Measurements from ENCODE around the gene AURKAIP1. TPM values are rescaled to one million over a fixed set of nuclear protein-coding genes. Genes with fewer than 3 reads are reported as not detected.

The AURKAIP1 gene
- total and polyA plus RNA-seq, 2 donors, result 20.7 to 158 TPM

- Histone ChIP-seq H3K4me3 (ENCODE audit: low read depth, low read length) (no peak overlapping the region), H3K4me1 (ENCODE audit: insufficient read depth) (no peaks in the 10 kb centered on the region), H3K36me3 (ENCODE audit: insufficient read depth) (peaks cover 2% of the 10 kb centered on the region), H3K27ac (ENCODE audit: low read depth) (no peak overlapping the region)
- DNase-seq (ENCODE audit: extremely low spot score), result no peak
- 93% methylated on average over 36 of the region's 36 CpGs for WGBS
Observed at GRCh38 chr1:1338278-1338677, 36.7 kb downstream of the AURKAIP1 start.

DNA sequence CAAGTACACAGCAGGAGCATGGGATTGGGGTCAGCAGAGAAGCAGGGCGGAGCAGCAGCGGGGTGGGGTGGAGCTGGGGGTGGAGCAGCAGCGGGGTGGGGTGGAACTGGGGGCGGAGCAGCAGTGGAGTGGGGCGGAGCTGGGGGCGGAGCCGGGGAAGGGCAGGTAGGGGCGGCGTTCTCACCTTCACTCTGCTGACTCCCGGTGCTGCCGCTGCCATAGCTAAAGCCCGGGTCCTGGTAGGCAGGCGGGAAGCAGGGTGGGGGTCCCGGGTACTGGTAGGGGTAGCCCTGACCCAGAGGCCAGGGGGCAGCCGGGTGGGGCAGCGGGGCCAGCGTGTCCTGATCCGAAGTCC is 37.2 kb downstream of the AURKAIP1 start:
- H3K27ac ChIP-seq (ENCODE audit: low read depth), result no peak overlapping the region
- WGBS, result 81% methylated on average over 18 of the region's 18 CpGs
- no peak overlapping the region for H3K4me3 ChIP-seq (ENCODE audit: low read depth, low read length)
- no peaks in the 10 kb centered on the region for H3K4me1 ChIP-seq (ENCODE audit: insufficient read depth)
- no peak for DNase-seq (ENCODE audit: extremely low spot score)
- H3K36me3 ChIP-seq (ENCODE audit: insufficient read depth), result peaks cover 2% of the 10 kb centered on the region

- Histone ChIP-seq H3K36me3 (ENCODE audit: insufficient read depth) (peaks cover 2% of the 10 kb centered on the region), H3K4me3 (ENCODE audit: low read depth, low read length) (no peak overlapping the region), H3K4me1 (ENCODE audit: insufficient read depth) (no peaks in the 10 kb centered on the region), H3K27ac (ENCODE audit: low read depth) (no peak overlapping the region)
- 95% methylated on average over 32 of the region's 32 CpGs for WGBS
- no peak for DNase-seq (ENCODE audit: extremely low spot score)
Observed at GRCh38 chr1:1336931-1337792, 37.8 kb downstream of the AURKAIP1 start.

DNA sequence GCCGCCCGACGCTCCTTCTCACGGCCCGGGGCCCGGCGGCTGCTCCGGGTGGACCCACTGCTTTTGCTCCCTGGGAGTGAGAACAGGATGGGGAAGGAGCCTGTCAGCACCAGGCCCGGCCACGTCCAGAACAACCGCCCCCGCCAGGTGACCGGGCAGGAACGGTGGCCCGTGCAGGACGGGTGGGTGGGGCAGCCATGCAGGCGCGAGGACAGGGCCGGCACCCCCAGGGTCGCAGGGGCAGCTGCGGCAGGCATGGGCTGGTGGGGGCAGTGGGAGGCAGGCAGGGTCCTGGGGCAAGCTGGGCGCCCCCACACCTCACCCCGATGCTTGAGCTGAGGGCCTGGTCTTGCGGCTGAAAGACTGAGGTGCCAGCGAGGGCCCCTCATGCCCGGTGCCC is 38.6 kb downstream of the AURKAIP1 start:
- Histone ChIP-seq H3K4me1 (ENCODE audit: insufficient read depth) (no peaks in the 10 kb centered on the region), H3K4me3 (ENCODE audit: low read depth, low read length) (no peak overlapping the region), H3K27ac (ENCODE audit: low read depth) (no peak overlapping the region), H3K36me3 (ENCODE audit: insufficient read depth) (peaks cover 2% of the 10 kb centered on the region)
- WGBS, result 91% methylated on average over 26 of the region's 26 CpGs
- no peak for DNase-seq (ENCODE audit: extremely low spot score)

GRCh38 chr1:1335792-1336248 is 39.2 kb downstream of the AURKAIP1 start:
- H3K4me1 ChIP-seq (ENCODE audit: insufficient read depth), result no peaks in the 10 kb centered on the region
- H3K36me3 ChIP-seq (ENCODE audit: insufficient read depth), result peaks cover 2% of the 10 kb centered on the region
- DNase-seq (ENCODE audit: extremely low spot score), result no peak
- H3K4me3 ChIP-seq (ENCODE audit: low read depth, low read length), result no peak overlapping the region
- no peak overlapping the region for H3K27ac ChIP-seq (ENCODE audit: low read depth)
- 86% methylated on average over 21 of the region's 21 CpGs for WGBS

DNA sequence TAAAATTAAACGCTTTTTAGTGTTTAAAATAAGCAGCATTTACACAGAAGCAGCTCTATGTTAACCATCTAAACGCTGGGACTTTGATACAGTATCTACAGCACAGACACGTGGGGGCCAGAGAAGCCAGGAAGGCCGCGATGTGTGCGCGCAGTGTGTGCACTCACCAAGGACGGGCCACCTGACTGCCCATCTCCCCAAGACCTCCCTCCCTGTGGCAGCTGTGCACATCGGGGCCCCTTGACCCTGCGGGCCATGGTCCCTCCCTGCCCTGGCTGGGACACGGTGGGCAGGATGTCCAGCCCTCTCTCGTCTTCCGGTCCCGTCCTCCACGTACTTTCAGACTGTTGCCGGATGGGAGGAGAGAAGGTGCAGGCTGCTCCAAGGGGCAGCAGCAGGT is 39.7 kb downstream of the AURKAIP1 start:
- peaks cover 2% of the 10 kb centered on the region for H3K36me3 ChIP-seq (ENCODE audit: insufficient read depth)
- DNase-seq (ENCODE audit: extremely low spot score), result no peak

DNA sequence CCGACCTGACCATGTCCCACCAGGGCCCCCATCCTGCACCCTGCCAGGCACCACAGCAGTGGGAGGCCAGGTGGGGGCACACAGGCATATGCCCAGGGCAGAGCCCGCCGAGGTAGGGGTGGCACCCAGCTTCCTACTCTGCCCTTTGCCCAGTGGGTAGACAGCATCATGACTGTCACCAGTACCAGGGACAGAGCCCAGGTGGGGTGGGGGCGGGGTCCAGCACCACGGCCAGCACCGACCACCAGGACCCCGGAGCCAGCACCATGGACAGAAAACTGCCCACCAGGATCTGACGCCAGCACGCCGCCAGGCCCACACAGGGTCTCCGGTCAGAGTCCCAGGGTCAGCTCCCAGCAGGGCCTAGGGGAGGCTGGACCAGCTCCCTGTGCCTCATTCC is 40.2 kb downstream of the AURKAIP1 start:
- Histone ChIP-seq H3K4me1 (ENCODE audit: insufficient read depth) (no peaks in the 10 kb centered on the region), H3K4me3 (ENCODE audit: low read depth, low read length) (no peak overlapping the region), H3K27ac (ENCODE audit: low read depth) (no peak overlapping the region), H3K36me3 (ENCODE audit: insufficient read depth) (peaks cover 2% of the 10 kb centered on the region)
- no peak for DNase-seq (ENCODE audit: extremely low spot score)
- 54% methylated on average over 11 of the region's 11 CpGs for WGBS

More for the DNA sequence above, 39.7 kb downstream of the AURKAIP1 start:
- Histone ChIP-seq H3K4me1 (ENCODE audit: insufficient read depth) (no peaks in the 10 kb centered on the region), H3K4me3 (ENCODE audit: low read depth, low read length) (no peak overlapping the region), H3K27ac (ENCODE audit: low read depth) (no peak overlapping the region)
- WGBS, result 70% methylated on average over 16 of the region's 16 CpGs

- H3K4me1 ChIP-seq (ENCODE audit: insufficient read depth), result no peaks in the 10 kb centered on the region
- WGBS, result 85% methylated on average over 36 of the region's 36 CpGs
- H3K4me3 ChIP-seq (ENCODE audit: low read depth, low read length), result no peak overlapping the region
- no peaks in the 10 kb centered on the region for H3K36me3 ChIP-seq (ENCODE audit: insufficient read depth)
- DNase-seq (ENCODE audit: extremely low spot score), result no peak
- no peak overlapping the region for H3K27ac ChIP-seq (ENCODE audit: low read depth)
Observed at GRCh38 chr1:1333551-1334241, 41.3 kb downstream of the AURKAIP1 start.

DNA sequence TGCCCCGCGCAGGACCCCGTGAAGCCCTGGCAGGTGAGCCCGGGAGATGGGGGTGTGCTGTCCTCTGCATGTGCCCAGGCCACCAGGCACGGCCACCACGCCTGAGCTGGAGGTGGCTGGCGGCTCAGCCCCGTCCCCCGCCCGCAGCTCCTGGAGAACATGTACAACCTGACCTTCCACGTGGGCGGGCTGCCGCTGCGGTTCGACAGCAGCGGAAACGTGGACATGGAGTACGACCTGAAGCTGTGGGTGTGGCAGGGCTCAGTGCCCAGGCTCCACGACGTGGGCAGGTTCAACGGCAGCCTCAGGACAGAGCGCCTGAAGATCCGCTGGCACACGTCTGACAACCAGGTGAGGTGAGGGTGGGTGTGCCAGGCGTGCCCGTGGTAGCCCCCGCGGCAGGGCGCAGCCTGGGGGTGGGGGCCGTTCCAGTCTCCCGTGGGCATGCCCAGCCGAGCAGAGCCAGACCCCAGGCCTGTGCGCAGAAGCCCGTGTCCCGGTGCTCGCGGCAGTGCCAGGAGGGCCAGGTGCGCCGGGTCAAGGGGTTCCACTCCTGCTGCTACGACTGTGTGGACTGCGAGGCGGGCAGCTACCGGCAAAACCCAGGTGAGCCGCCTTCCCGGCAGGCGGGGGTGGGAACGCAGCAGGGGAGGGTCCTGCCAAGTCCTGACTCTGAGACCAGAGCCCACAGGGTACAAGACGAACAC is 42.1 kb downstream of the AURKAIP1 start:
- H3K4me3 ChIP-seq (ENCODE audit: low read depth, low read length), result no peak overlapping the region
- peaks cover 3% of the 10 kb centered on the region for H3K36me3 ChIP-seq (ENCODE audit: insufficient read depth)
- H3K4me1 ChIP-seq (ENCODE audit: insufficient read depth), result no peaks in the 10 kb centered on the region
- no peak overlapping the region for H3K27ac ChIP-seq (ENCODE audit: low read depth)
- DNase-seq (ENCODE audit: extremely low spot score), result no peak
- 83% methylated on average over 48 of the region's 48 CpGs for WGBS

DNA sequence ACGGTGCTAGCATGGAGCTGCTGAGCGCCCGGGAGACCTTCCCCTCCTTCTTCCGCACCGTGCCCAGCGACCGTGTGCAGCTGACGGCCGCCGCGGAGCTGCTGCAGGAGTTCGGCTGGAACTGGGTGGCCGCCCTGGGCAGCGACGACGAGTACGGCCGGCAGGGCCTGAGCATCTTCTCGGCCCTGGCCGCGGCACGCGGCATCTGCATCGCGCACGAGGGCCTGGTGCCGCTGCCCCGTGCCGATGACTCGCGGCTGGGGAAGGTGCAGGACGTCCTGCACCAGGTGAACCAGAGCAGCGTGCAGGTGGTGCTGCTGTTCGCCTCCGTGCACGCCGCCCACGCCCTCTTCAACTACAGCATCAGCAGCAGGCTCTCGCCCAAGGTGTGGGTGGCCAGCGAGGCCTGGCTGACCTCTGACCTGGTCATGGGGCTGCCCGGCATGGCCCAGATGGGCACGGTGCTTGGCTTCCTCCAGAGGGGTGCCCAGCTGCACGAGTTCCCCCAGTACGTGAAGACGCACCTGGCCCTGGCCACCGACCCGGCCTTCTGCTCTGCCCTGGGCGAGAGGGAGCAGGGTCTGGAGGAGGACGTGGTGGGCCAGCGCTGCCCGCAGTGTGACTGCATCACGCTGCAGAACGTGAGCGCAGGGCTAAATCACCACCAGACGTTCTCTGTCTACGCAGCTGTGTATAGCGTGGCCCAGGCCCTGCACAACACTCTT is 42.8 kb downstream of the AURKAIP1 start:
- H3K36me3 ChIP-seq (ENCODE audit: insufficient read depth), result peaks cover 5% of the 10 kb centered on the region
- H3K4me1 ChIP-seq (ENCODE audit: insufficient read depth), result no peaks in the 10 kb centered on the region
- no peak overlapping the region for H3K4me3 ChIP-seq (ENCODE audit: low read depth, low read length)
- H3K27ac ChIP-seq (ENCODE audit: low read depth), result no peak overlapping the region
- no peak for DNase-seq (ENCODE audit: extremely low spot score)
- 84% methylated on average over 57 of the region's 57 CpGs for WGBS

- Histone ChIP-seq H3K27ac (ENCODE audit: low read depth) (no peak within 1 kb of the TSS), H3K36me3 (ENCODE audit: insufficient read depth) (peaks cover 5% of the 10 kb centered on the region), H3K4me1 (ENCODE audit: insufficient read depth) (no peaks in the 10 kb centered on the region), H3K4me3 (ENCODE audit: low read depth, low read length) (no peak within 1 kb of the TSS)
- WGBS, result 70% methylated on average over 41 of the region's 41 CpGs
- DNase-seq (ENCODE audit: extremely low spot score), result no peak
Observed at GRCh38 chr1:1331068-1331965, 43.7 kb downstream of the AURKAIP1 start, which contains the start of gene TAS1R3. Gene TAS1R3, plus strand, starts transcription at chr1:1331280. Its CDS starts 66 bp downstream, at chr1:1331346.

GRCh38 chr1:1330366-1331067 is 44.5 kb downstream of the AURKAIP1 start:
- Histone ChIP-seq H3K4me3 (ENCODE audit: low read depth, low read length) (no peak overlapping the region), H3K36me3 (ENCODE audit: insufficient read depth) (peaks cover 5% of the 10 kb centered on the region), H3K27ac (ENCODE audit: low read depth) (no peak overlapping the region), H3K4me1 (ENCODE audit: insufficient read depth) (no peaks in the 10 kb centered on the region)
- no peak for DNase-seq (ENCODE audit: extremely low spot score)
- WGBS, result 53% methylated on average over 15 of the region's 15 CpGs
